ENCODE data around the gene TMED4.

The TMED4 gene

GRCh38 chr7:44581879-44582603 lies at the start of gene TMED4:
TSS of gene TMED4 (minus strand) at chr7:44582231. CDS start at chr7:44582206, 25 bp downstream.
- DNase-seq: peak; percentile 99

- no peak for DNase-seq
Measured at GRCh38 chr7:44631458-44632115, 49.6 kb upstream of the TMED4 start.

- no peak for DNase-seq
Measured at GRCh38 chr7:44630792-44631457, 48.9 kb upstream of the TMED4 start.

DNA sequence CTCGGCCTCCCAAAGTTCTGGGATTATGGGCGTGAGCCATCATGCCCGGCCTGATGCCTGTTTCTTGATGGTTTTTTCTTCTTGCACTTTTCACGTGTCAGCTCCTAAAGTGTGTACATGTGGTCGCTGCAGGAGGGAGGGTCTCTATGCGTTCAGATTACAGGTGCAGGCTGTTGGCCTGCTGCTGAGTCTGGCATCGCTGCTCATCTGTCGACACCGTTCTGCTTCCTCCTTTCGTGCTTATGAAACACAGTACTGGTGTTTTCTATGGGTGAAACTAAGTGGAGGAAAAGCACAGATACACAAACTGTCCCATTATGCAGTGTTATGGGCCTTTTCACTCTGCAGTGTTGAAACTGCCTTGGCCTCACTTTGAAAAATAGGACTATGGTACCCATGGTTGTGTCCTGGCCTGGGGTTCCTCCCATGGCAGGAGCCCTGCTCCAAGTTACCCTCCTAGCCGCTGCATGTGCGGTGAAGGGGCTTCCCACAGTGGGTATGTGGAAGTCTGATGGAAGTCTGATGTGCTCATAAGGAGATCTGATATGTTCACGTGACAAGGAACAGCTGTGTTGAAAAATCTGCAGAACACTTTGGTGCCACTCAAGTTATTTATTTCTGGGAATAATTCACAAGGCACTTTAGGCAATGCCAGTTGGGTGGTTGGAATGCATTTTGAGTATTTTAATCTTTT lies 47.9 kb upstream of the TMED4 start:
- no peak for DNase-seq

- DNase-seq: no peak
Measured at GRCh38 chr7:44626620-44627019, 44.6 kb upstream of the TMED4 start.

- no peak for DNase-seq
Measured at GRCh38 chr7:44625526-44626471, 43.8 kb upstream of the TMED4 start.

GRCh38 chr7:44624318-44624717 lies 42.3 kb upstream of the TMED4 start:
- no peak for DNase-seq

DNA sequence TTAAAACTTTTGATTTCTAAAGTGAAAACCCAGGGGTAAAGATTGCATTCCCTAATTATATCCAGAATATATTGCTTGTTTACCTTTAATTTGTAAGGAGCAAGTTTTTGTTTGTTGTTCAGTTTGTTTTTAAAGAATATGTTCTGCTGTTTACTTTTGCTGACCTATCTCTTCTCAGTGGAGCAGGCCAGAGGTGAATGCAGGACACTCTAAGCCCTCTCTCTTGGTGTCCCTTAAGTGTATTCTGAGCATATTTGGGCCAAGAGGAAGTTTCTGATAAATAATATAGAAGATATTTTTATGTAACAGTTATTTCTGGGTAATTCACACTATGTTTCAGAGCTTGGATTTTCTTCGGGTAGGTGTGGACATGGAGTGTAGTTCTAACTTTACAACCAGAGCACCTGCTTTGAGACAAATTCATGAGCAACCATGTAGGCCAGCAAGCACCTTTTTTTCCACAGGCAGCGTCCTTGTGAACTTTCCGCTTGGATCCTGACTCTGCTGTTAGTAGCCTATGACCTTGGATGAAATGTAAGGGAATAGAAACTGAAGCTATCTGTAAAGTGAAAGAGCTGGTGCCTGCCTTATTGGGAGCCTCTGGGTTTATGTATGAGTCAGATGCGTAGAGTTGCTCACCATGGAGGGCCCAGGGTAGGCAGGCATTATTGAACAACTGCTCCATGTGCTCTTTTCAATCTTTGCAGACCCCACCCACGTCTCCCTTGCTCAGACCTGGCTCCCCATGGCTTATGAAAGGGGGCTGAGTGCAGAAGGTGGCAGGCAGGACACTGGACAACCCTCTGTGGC lies 40.5 kb upstream of the TMED4 start:
- DNase-seq: no peak

GRCh38 chr7:44621750-44622103 lies 39.7 kb upstream of the TMED4 start:
- DNase-seq: no peak

GRCh38 chr7:44621034-44621749 lies 39.2 kb upstream of the TMED4 start:
- no peak for DNase-seq

DNA sequence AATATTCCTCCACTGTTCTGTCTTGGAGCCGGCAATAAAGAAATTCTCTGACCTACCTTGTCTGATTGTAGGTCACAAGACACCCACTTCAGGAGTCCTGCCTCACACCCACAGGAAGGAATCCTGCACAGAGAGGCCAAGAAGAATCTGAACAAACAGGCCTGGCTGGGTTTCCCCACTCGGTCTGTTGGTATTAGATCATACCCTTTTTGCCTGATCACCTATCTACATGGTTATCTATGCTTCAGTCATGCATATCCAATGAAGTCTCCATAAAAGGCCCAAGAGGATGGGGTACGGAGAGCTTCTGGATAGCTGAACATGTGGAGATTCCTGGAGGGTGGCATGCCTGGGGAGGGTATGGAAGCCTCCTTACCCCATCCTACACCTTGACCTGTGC lies 36.7 kb upstream of the TMED4 start:
- no peak for DNase-seq

- no peak for DNase-seq
Measured at GRCh38 chr7:44618045-44618444, 36.0 kb upstream of the TMED4 start.

- no peak for DNase-seq
Measured at GRCh38 chr7:44617225-44617890, 35.3 kb upstream of the TMED4 start.

- DNase-seq: no peak
Measured at GRCh38 chr7:44616545-44616944, 34.5 kb upstream of the TMED4 start.

- DNase-seq: no peak
Measured at GRCh38 chr7:44615793-44616192, 33.8 kb upstream of the TMED4 start.

DNA sequence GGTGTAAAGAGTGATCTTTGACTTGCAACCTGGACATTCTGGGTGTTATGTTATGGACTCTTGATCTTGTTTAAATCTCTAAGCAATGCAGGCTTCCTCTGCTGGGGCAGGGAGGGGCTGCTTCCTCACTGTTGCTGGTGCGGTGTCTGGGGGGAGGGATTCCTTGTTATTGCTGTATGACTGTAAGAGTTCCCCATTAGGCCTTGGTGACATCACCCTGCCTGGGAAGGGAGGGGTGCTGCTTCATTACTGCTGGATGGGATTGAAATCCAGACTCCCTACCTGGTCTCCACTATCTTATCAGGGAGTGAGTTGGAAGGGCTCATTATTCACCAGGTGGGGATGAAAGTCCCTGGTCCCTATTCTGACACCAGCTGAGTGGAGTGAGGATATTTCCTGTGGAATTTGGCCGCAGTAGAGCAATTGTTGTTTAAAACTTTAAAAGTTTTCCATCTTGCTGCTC lies 33.1 kb upstream of the TMED4 start:
- DNase-seq: no peak

DNA sequence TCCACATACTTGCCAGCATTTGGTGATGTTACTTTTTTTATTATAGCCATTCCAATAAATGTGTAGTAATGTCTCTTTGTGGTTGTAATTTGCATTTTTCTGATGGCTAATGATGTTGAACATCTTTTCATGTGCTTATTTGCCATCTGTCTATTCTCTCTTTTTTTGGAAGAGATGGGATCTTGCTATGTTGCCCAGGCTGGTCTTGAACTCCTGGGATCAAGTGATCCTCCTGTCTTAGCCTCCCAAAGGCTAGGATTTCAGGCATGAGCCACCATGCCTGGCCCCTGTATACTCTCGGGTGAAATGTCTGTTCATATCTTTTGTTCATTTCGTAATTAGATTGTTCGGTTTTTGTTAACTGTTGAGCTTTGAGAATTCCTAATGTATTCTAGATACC lies 27.8 kb upstream of the TMED4 start:
- no peak for DNase-seq

GRCh38 chr7:44608916-44609648 lies 27.1 kb upstream of the TMED4 start:
- DNase-seq: peak; percentile 75

All from GDM1 (cell line).